OCI-LY1 (cell line): ENCODE measurements around the gene PDE6D.

ENCODE experiments used
- EZH2 ChIP-seq: fragments of 200-600 bp; sonication (generic), shearing (Covaris generic); IDR thresholded peaks from 2 replicates; pipeline ENCODE4 v1.8.0; 2017; ENCODE audit warnings: borderline replicate concordance, mixed run types, mild to moderate bottlenecking, antibody characterized with exemption, low read length, moderate library complexity, mixed read lengths
- TF ChIP-seq, protein P1 (sequence below): fragments of 200-600 bp; sonication (generic), shearing (Covaris generic); IDR thresholded peaks from 2 replicates; pipeline ENCODE4 v1.5.1; 2017; ENCODE audit warnings: mild to moderate bottlenecking, antibody characterized with exemption, low read length, moderate library complexity, mixed read lengths

DNA sequence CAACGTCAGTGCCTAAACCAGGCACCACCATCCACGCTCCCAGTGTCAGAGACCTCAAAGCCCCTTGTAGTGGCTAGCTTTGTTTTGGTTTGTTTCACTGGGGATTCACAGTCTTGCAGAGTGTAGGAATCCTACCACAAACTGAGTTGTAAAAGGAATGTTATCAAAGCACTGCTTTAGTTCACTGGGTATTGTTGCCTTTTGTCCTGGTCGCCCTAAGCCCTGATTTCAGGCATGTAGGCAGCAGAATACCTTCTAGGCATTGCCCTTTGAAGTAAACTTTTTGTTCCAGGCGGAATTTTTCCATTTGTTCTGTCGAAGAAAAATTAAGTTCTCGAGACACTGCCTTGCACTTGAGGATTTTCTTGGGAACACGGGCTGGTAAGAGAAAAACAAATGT is 43.3 kb downstream of the PDE6D start:
- TF ChIP-seq, protein P1, sequence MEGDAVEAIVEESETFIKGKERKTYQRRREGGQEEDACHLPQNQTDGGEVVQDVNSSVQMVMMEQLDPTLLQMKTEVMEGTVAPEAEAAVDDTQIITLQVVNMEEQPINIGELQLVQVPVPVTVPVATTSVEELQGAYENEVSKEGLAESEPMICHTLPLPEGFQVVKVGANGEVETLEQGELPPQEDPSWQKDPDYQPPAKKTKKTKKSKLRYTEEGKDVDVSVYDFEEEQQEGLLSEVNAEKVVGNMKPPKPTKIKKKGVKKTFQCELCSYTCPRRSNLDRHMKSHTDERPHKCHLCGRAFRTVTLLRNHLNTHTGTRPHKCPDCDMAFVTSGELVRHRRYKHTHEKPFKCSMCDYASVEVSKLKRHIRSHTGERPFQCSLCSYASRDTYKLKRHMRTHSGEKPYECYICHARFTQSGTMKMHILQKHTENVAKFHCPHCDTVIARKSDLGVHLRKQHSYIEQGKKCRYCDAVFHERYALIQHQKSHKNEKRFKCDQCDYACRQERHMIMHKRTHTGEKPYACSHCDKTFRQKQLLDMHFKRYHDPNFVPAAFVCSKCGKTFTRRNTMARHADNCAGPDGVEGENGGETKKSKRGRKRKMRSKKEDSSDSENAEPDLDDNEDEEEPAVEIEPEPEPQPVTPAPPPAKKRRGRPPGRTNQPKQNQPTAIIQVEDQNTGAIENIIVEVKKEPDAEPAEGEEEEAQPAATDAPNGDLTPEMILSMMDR, result no peak
- TF ChIP-seq EZH2, result no peak
